Fibroblast of lung (primary cell): Measurements from ENCODE around the gene NEDD4L. TPM values are rescaled to one million over a fixed set of nuclear protein-coding genes. Genes with fewer than 3 reads are reported as not detected.
A peak's percentile ranks its signal among the peaks of the same experiment; 100 is the strongest.

Experiments used
- DNase-seq, 2 donors: peaks; one replicate each; pipeline versions ENCODE4 v3.0.0 to v3.0.0-alpha.2; 2010; ENCODE audit warnings: low read depth in 2 of 2
- H2AFZ ChIP-seq: 2 replicates; pipeline ENCODE4 v1.5.1; 2012; ENCODE audit warnings: low read length, control low read depth, inconsistent platforms
- H3K27ac ChIP-seq: 2 replicates; pipeline ENCODE4 v1.5.1; 2011; ENCODE audit warnings: low read length, control low read depth; ENCODE audit not compliant: insufficient read depth
- H3K27me3 ChIP-seq: 2 replicates; pipeline ENCODE4 v1.5.1; 2011; ENCODE audit warnings: mild to moderate bottlenecking, low read length; ENCODE audit not compliant: control insufficient read depth, insufficient read depth
- H3K36me3 ChIP-seq: 2 replicates; pipeline ENCODE4 v1.5.1; 2011; ENCODE audit warnings: low read length; ENCODE audit not compliant: control insufficient read depth, insufficient read depth
- H3K4me1 ChIP-seq: 2 replicates; pipeline ENCODE4 v1.5.1; 2011; ENCODE audit warnings: low read length; ENCODE audit not compliant: control insufficient read depth, insufficient read depth; ENCODE audit errors: extremely low read depth
- H3K4me2 ChIP-seq: 2 replicates; pipeline ENCODE4 v1.5.1; 2011; ENCODE audit warnings: low read length, control low read depth; ENCODE audit not compliant: insufficient read depth; ENCODE audit errors: extremely low read depth
- H3K4me3 ChIP-seq, 4 experiments: fragments of 200-600 bp in 1 of 4; sonication (generic) in 1 of 4; replicated peaks in 1 of 4; 2 replicates each; pipeline ENCODE4 v1.5.1; 2011 to 2016; ENCODE audit warnings: low read length in 4 of 4, low read depth in 3 of 4, mild to moderate bottlenecking in 3 of 4, control low read depth in 2 of 4, inconsistent platforms in 1 of 4, mixed read lengths in 1 of 4; ENCODE audit not compliant: insufficient read depth in 1 of 4; ENCODE audit errors: control extremely low read depth in 1 of 4
- H3K79me2 ChIP-seq: 2 replicates; pipeline ENCODE4 v1.5.1; 2012; ENCODE audit warnings: mild to moderate bottlenecking, low read length, inconsistent platforms; ENCODE audit not compliant: control insufficient read depth, insufficient read depth
- H3K9ac ChIP-seq: 2 replicates; pipeline ENCODE4 v1.5.1; 2011; ENCODE audit warnings: mild to moderate bottlenecking, low read length, control low read depth; ENCODE audit not compliant: insufficient read depth
- H3K9me3 ChIP-seq: 2 replicates; pipeline ENCODE4 v1.5.1; 2012; ENCODE audit warnings: low read depth, low read length; ENCODE audit not compliant: control insufficient read depth, insufficient read depth
- H4K20me1 ChIP-seq: 2 replicates; pipeline ENCODE4 v1.5.1; 2011; ENCODE audit warnings: low read length; ENCODE audit not compliant: control insufficient read depth, insufficient read depth; ENCODE audit errors: extremely low read depth
- EZH2 ChIP-seq: IDR thresholded peaks from 2 replicates; pipeline ENCODE4 v1.5.1; 2012; ENCODE audit warnings: low read length, control low read depth, mild to moderate bottlenecking; ENCODE audit errors: missing control alignments
- polyA plus RNA-seq, 2 donors: library from polyadenylated mRNA; depleted of rRNA in 1 of 2; stranded (reverse) in 1 of 2; unstranded in 1 of 2; fragments of >200 nt; gene quantifications; 2 replicates each; pipeline ENCODE4 v1.2.1, GENCODE V29; 2011 to 2012; ENCODE audit warnings: missing spikeins in 1 of 2
- total RNA-seq: library from RNA; depleted of rRNA; stranded (reverse); fragments of >200 nt; gene quantifications from 2 replicates; pipeline ENCODE4 v1.2.1, GENCODE V29; 2014
- TF ChIP-seq, protein P1 (sequence below), 2 donors: IDR thresholded peaks in 1 of 2; conservative IDR thresholded peaks in 1 of 2; 1 replicate in 1 of 2; 2 replicates in 1 of 2; pipeline ENCODE4 v1.5.1; 2011 to 2012; ENCODE audit warnings: low read length in 2 of 2, control low read depth in 1 of 2, inconsistent platforms in 1 of 2, low read depth in 1 of 2, mild to moderate bottlenecking in 1 of 2

NEDD4L gene
- total and polyA plus RNA-seq, 2 donors (not counting 1 experiment from before 2014, with no cell fraction given), result 5.5 to 18.7 TPM

DNA sequence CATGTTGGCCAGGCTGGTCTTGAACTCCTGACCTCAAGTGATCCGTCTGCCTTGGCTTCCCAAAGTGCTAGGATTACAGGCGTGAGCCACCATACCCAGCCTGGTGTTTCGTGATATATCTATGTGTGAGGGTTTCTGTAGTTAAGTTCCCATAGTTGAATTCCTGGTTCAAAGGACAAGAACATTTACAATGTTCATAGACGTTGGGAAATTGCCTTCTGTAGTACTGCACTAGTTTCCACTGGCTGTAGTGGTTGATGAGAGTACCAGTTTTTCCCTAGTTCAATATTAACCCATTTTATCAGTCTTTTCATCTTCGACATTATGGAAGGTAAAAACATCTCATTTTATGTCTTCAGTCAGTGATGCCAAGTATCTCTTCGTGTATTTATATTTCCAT is 171.0 kb downstream of the NEDD4L start:
- no peak for DNase-seq
- Histone ChIP-seq H3K4me3 (no peak overlapping the region), H3K27ac (no peak overlapping the region), H3K4me2 (no peak overlapping the region), H3K9me3 (no peaks in the 10 kb centered on the region), H3K27me3 (no peaks in the 10 kb centered on the region), H3K79me2 (no peaks in the 10 kb centered on the region), H3K36me3 (no peaks in the 10 kb centered on the region), H3K4me1 (peaks cover 22% of the 10 kb centered on the region), H4K20me1 (no peaks in the 10 kb centered on the region), H3K9ac (no peak overlapping the region), H2AFZ (no peak overlapping the region)
- TF ChIP-seq, protein P1, sequence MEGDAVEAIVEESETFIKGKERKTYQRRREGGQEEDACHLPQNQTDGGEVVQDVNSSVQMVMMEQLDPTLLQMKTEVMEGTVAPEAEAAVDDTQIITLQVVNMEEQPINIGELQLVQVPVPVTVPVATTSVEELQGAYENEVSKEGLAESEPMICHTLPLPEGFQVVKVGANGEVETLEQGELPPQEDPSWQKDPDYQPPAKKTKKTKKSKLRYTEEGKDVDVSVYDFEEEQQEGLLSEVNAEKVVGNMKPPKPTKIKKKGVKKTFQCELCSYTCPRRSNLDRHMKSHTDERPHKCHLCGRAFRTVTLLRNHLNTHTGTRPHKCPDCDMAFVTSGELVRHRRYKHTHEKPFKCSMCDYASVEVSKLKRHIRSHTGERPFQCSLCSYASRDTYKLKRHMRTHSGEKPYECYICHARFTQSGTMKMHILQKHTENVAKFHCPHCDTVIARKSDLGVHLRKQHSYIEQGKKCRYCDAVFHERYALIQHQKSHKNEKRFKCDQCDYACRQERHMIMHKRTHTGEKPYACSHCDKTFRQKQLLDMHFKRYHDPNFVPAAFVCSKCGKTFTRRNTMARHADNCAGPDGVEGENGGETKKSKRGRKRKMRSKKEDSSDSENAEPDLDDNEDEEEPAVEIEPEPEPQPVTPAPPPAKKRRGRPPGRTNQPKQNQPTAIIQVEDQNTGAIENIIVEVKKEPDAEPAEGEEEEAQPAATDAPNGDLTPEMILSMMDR (conservative IDR thresholded peaks at IDR 0.05 in 1 of 2, IDR thresholded peaks at IDR 0.05 in 1 of 2; ENCODE audit: low read depth in 1 of 2, low read length in 2 of 2), result no peak
- no peak for TF ChIP-seq EZH2

DNA sequence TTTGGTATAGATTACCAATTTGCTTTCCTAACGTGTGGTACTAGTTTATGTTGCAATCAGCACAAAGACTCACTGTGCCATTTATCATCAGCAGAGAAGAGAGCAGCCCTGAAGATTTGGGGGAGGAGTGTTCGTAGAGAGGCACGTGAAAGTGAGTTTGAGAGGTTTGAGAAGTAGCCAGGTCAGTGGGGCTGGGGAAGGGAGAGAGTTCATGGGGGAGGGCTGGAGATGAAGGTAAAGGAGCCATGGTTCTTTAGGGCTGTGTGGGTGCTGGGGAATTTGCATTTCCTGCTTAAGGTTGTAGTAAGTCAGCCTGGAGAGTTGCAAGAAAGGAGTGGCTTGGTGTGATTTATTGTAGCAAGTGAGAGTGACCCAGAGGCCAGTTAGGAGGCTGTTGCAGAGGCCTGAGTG is 172.1 kb downstream of the NEDD4L start:
- Histone ChIP-seq H3K27ac (no peak overlapping the region), H3K4me1 (peaks cover 22% of the 10 kb centered on the region), H3K4me3 (no peak overlapping the region), H3K9me3 (no peaks in the 10 kb centered on the region), H4K20me1 (no peaks in the 10 kb centered on the region), H3K27me3 (no peaks in the 10 kb centered on the region), H3K36me3 (no peaks in the 10 kb centered on the region), H3K4me2 (no peak overlapping the region), H3K79me2 (no peaks in the 10 kb centered on the region), H2AFZ (peak overlapping the region; percentile 33), H3K9ac (no peak overlapping the region)
- TF ChIP-seq, protein P1 (conservative IDR thresholded peaks at IDR 0.05 in 1 of 2, IDR thresholded peaks at IDR 0.05 in 1 of 2; ENCODE audit: low read depth in 1 of 2, low read length in 2 of 2), result no peak
- TF ChIP-seq EZH2, result no peak
- DNase-seq, result peak; percentile 52 to 56

- no peaks in the 10 kb centered on the region for H4K20me1 ChIP-seq
- no peak overlapping the region for H3K4me3 ChIP-seq
- H3K27ac ChIP-seq, result no peak overlapping the region
- H3K27me3 ChIP-seq, result no peaks in the 10 kb centered on the region
- H2AFZ ChIP-seq, result no peak overlapping the region
- DNase-seq, result no peak
- no peak overlapping the region for H3K4me2 ChIP-seq
- H3K9me3 ChIP-seq, result no peaks in the 10 kb centered on the region
- no peaks in the 10 kb centered on the region for H3K36me3 ChIP-seq
- TF ChIP-seq, protein P1 (conservative IDR thresholded peaks at IDR 0.05 in 1 of 2, IDR thresholded peaks at IDR 0.05 in 1 of 2; ENCODE audit: low read depth in 1 of 2, low read length in 2 of 2), result no peak
- no peak for TF ChIP-seq EZH2
- peaks cover 26% of the 10 kb centered on the region for H3K4me1 ChIP-seq
- no peak overlapping the region for H3K9ac ChIP-seq
- no peaks in the 10 kb centered on the region for H3K79me2 ChIP-seq
These were observed 173.0 kb downstream of the NEDD4L start for GRCh38 chr18:58217052-58217451.
